Measurements from ENCODE around the gene PTGR3. TPM values are rescaled to one million over a fixed set of nuclear protein-coding genes. Genes with fewer than 3 reads are reported as not detected.
"Not testable (repeated sequence)": the region's sequence is repeated elsewhere in the genome, so short reads cannot be mapped to it uniquely, and the experiment has no call there.

The PTGR3 gene
- total RNA-seq, 1 experiment from 2014 or later, result 31.7 TPM

GRCh38 chr18:75198036-75198435 is 10.9 kb downstream of the PTGR3 start:
- intact Hi-C loops (cut with micrococcal nuclease; ENCODE audit: unreplicated experiment), result no loop called here
- Mint-ChIP-seq H3K36me3 (ENCODE audit: insufficient read depth, unreplicated experiment) (no peaks in the 10 kb centered on the region), H3K9me3 (ENCODE audit: low read depth, unreplicated experiment) (no peaks in the 10 kb centered on the region), H3K27ac (ENCODE audit: unreplicated experiment) (no peak overlapping the region), H3K4me1 (ENCODE audit: low read depth, unreplicated experiment) (no peaks in the 10 kb centered on the region), H3K4me3 (ENCODE audit: low read depth, unreplicated experiment) (no peak overlapping the region), H3K27me3 (ENCODE audit: unreplicated experiment) (no peaks in the 10 kb centered on the region)
- DNase-seq, result no peak
- CTCF ChIA-PET, result no interaction called here
- no peak for TF ChIP-seq CTCF (IDR thresholded peaks at IDR 0.05; ENCODE audit: unreplicated experiment)
- BruUV-seq (replicated peaks), result no TSS peak

GRCh38 chr18:75192899-75193298 is 16.0 kb downstream of the PTGR3 start:
- Mint-ChIP-seq H3K27ac (ENCODE audit: unreplicated experiment) (no peak overlapping the region), H3K4me1 (ENCODE audit: low read depth, unreplicated experiment) (no peaks in the 10 kb centered on the region), H3K36me3 (ENCODE audit: insufficient read depth, unreplicated experiment) (no peaks in the 10 kb centered on the region), H3K27me3 (ENCODE audit: unreplicated experiment) (no peaks in the 10 kb centered on the region), H3K4me3 (ENCODE audit: low read depth, unreplicated experiment) (no peak overlapping the region), H3K9me3 (ENCODE audit: low read depth, unreplicated experiment) (peaks cover under 1% of the 10 kb centered on the region)
- CTCF ChIA-PET, result no interaction called here
- TF ChIP-seq CTCF (IDR thresholded peaks at IDR 0.05; ENCODE audit: unreplicated experiment), result no peak
- intact Hi-C loops (cut with micrococcal nuclease; ENCODE audit: unreplicated experiment), result no loop called here
- BruUV-seq (replicated peaks), result no TSS peak
- no peak for DNase-seq

- CTCF ChIA-PET, result no interaction called here
- TF ChIP-seq CTCF (IDR thresholded peaks at IDR 0.05; ENCODE audit: unreplicated experiment), result no peak
- H3K9me3 Mint-ChIP-seq (ENCODE audit: low read depth, unreplicated experiment), result peaks cover 4% of the 10 kb centered on the region
Measured at GRCh38 chr18:75189696-75190095, 19.2 kb downstream of the PTGR3 start.

GRCh38 chr18:75187702-75188101 is 21.2 kb downstream of the PTGR3 start:
- H3K27me3 Mint-ChIP-seq (ENCODE audit: unreplicated experiment); BruUV-seq (replicated peaks); CTCF ChIA-PET; H3K27ac Mint-ChIP-seq (ENCODE audit: unreplicated experiment); DNase-seq; H3K9me3 Mint-ChIP-seq (ENCODE audit: low read depth, unreplicated experiment); intact Hi-C loops (cut with micrococcal nuclease; ENCODE audit: unreplicated experiment); H3K4me3 Mint-ChIP-seq (ENCODE audit: low read depth, unreplicated experiment); H3K36me3 Mint-ChIP-seq (ENCODE audit: insufficient read depth, unreplicated experiment): not testable (repeated sequence)
- peaks cover 32% of the 10 kb centered on the region for H3K4me1 Mint-ChIP-seq (ENCODE audit: low read depth, unreplicated experiment)

More at GRCh38 chr18:75189696-75190095, 19.2 kb downstream of the PTGR3 start:
- BruUV-seq (replicated peaks), result no TSS peak
- DNase-seq, result no peak
- H3K27ac Mint-ChIP-seq (ENCODE audit: unreplicated experiment), result no peak overlapping the region
- H3K27me3 Mint-ChIP-seq (ENCODE audit: unreplicated experiment), result no peaks in the 10 kb centered on the region
- no peaks in the 10 kb centered on the region for H3K36me3 Mint-ChIP-seq (ENCODE audit: insufficient read depth, unreplicated experiment)
- peaks cover 17% of the 10 kb centered on the region for H3K4me1 Mint-ChIP-seq (ENCODE audit: low read depth, unreplicated experiment)
- no peak overlapping the region for H3K4me3 Mint-ChIP-seq (ENCODE audit: low read depth, unreplicated experiment)
- intact Hi-C loops (cut with micrococcal nuclease; ENCODE audit: unreplicated experiment), result no loop called here

- no TSS peak for BruUV-seq (replicated peaks)
- no peak for TF ChIP-seq CTCF (IDR thresholded peaks at IDR 0.05; ENCODE audit: unreplicated experiment)
- Mint-ChIP-seq H3K36me3 (ENCODE audit: insufficient read depth, unreplicated experiment) (peaks cover 6% of the 10 kb centered on the region), H3K4me1 (ENCODE audit: low read depth, unreplicated experiment) (peaks cover 32% of the 10 kb centered on the region), H3K27me3 (ENCODE audit: unreplicated experiment) (no peaks in the 10 kb centered on the region), H3K4me3 (ENCODE audit: low read depth, unreplicated experiment) (no peak overlapping the region), H3K9me3 (ENCODE audit: low read depth, unreplicated experiment) (peaks cover 4% of the 10 kb centered on the region), H3K27ac (ENCODE audit: unreplicated experiment) (peak overlapping the region; percentile 37)
- CTCF ChIA-PET, result interaction anchor here (1.1 kb wide), 1 partner anchor 45 kb away, joined by 3 read pairs; no protein-coding TSS in a partner anchor
- DNase-seq, result no peak
- intact Hi-C loops (cut with micrococcal nuclease; ENCODE audit: unreplicated experiment), result no loop called here
Measured at GRCh38 chr18:75185460-75185859, 23.5 kb downstream of the PTGR3 start.

Data from Calu3 (cell line).